H1 (cell line): ENCODE results near the gene WDR35. TPM values are rescaled to one million over a fixed set of nuclear protein-coding genes. Genes with fewer than 3 reads are reported as not detected.

Source experiments
- CHD2 ChIP-seq: IDR thresholded peaks from 2 replicates; pipeline ENCODE4 v1.6.1; 2012; ENCODE audit warnings: low read length, improper control_type of control experiment
- HDAC2 ChIP-seq, 2 experiments: fragments of 300-600 bp in 1 of 2; sonication (generic) in 1 of 2; IDR thresholded peaks; 2 replicates each; pipeline ENCODE4 v1.6.1; 2011 to 2012; ENCODE audit warnings: low read depth in 2 of 2, low read length in 2 of 2, mild to moderate bottlenecking in 2 of 2, moderate library complexity in 2 of 2, borderline replicate concordance in 1 of 2, inconsistent platforms in 1 of 2
- MAFK ChIP-seq: IDR thresholded peaks from 2 replicates; pipeline ENCODE4 v1.6.1; 2012; ENCODE audit warnings: low read depth, mild to moderate bottlenecking, improper control_type of control experiment, low read length
- NRF1 ChIP-seq: IDR thresholded peaks from 2 replicates; pipeline ENCODE4 v1.6.1; 2011; ENCODE audit warnings: mild to moderate bottlenecking, low read depth, low read length, improper control_type of control experiment
- SAP30 ChIP-seq: fragments of 300-600 bp; sonication (generic); IDR thresholded peaks from 2 replicates; pipeline ENCODE4 v1.7.1; 2012; ENCODE audit warnings: low read length, moderate library complexity, mild to moderate bottlenecking, inconsistent platforms; ENCODE audit not compliant: insufficient read depth, insufficient replicate concordance
- polyA plus RNA-seq, 7 experiments: library from polyadenylated mRNA; depleted of rRNA in 3 of 7; stranded (reverse) in 5 of 7; unstranded in 2 of 7; fragments of >200 nt in 5 of 7; fragments of 200-250 nt in 2 of 7; gene quantifications; 1 replicate in 5 of 7; 2 replicates in 1 of 7; 4 replicates in 1 of 7; pipeline versions ENCODE4 v1.2.1 to v1.2.3, GENCODE V29; 2011 to 2013; ENCODE audit warnings: missing spikeins in 2 of 7, mixed read lengths in 2 of 7
- total RNA-seq: library from RNA; stranded (reverse); fragmentation: NEBNext Ultra II Directional; extraction: Animal tissue kit (Norgen Biotek cat#: 25700); gene quantifications from 2 replicates; pipeline ENCODE4 v1.2.1, GENCODE V29; 2021
- TF ChIP-seq, protein P1 (sequence below), 3 experiments: IDR thresholded peaks; 1 replicate in 2 of 3; 2 replicates in 1 of 3; pipeline versions ENCODE4 v1.5.1 to v1.6.1; 2011; ENCODE audit warnings: low read length in 3 of 3, mild to moderate bottlenecking in 3 of 3, inconsistent platforms in 2 of 3, low read depth in 1 of 3, moderate library complexity in 1 of 3; ENCODE audit not compliant: insufficient read depth in 1 of 3; ENCODE audit errors: control extremely low read depth in 1 of 3

The WDR35 gene
- total and polyA plus RNA-seq, 2 of the 8 experiments (the other 6 are each of a cell fraction or from before 2014, with no cell fraction given), result 9.0 to 25.5 TPM

DNA sequence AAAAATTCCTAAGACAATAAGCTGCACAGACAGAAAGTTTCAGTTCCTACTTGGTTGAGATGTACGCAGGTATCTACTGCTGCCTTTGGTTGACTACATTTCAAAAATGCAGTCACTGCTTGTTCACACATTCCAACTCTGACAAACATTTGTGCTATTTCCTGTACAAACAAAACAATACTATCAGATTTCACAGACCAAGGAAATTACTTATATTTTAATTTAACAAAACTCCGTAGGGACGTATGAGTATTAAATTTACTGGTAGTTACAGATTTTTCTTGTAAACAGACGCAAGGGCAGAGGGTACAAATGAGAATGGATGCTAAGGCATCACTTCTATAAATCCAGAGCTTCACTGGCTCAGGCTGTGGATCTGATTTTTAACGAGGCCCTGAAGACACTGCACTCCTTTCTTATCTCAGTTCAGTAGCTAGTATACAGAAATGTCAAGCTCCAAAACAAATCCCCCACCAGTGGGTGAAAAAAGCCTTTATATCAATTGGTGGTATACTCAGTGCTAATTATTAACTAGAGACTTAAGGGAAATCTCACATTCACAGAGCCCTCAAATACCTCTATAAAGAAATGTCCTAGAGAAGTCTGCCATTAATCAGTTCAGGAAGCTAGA lies 56.4 kb downstream of the WDR35 start (continued):
- TF ChIP-seq, protein P1, sequence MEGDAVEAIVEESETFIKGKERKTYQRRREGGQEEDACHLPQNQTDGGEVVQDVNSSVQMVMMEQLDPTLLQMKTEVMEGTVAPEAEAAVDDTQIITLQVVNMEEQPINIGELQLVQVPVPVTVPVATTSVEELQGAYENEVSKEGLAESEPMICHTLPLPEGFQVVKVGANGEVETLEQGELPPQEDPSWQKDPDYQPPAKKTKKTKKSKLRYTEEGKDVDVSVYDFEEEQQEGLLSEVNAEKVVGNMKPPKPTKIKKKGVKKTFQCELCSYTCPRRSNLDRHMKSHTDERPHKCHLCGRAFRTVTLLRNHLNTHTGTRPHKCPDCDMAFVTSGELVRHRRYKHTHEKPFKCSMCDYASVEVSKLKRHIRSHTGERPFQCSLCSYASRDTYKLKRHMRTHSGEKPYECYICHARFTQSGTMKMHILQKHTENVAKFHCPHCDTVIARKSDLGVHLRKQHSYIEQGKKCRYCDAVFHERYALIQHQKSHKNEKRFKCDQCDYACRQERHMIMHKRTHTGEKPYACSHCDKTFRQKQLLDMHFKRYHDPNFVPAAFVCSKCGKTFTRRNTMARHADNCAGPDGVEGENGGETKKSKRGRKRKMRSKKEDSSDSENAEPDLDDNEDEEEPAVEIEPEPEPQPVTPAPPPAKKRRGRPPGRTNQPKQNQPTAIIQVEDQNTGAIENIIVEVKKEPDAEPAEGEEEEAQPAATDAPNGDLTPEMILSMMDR (IDR thresholded peaks at IDR 0.05; ENCODE audit: control extremely low read depth in 1 of 3, insufficient read depth in 1 of 3, low read depth in 1 of 3, low read length in 3 of 3), result no peak
- no peak for TF ChIP-seq SAP30
- TF ChIP-seq NRF1, result no peak
- TF ChIP-seq HDAC2 (IDR thresholded peaks at IDR 0.05; ENCODE audit: borderline replicate concordance in 1 of 2, low read depth in 2 of 2, low read length in 2 of 2), result no peak
- no peak for TF ChIP-seq MAFK
- no peak for TF ChIP-seq CHD2
